COR-L47 (cell line): ENCODE data around the gene TMEM201.

Experiments used
- DNase-seq: peaks from one replicate; lab custom pipeline; 2025; lab: John Stamatoyannopoulos, UW

TMEM201 gene

DNA sequence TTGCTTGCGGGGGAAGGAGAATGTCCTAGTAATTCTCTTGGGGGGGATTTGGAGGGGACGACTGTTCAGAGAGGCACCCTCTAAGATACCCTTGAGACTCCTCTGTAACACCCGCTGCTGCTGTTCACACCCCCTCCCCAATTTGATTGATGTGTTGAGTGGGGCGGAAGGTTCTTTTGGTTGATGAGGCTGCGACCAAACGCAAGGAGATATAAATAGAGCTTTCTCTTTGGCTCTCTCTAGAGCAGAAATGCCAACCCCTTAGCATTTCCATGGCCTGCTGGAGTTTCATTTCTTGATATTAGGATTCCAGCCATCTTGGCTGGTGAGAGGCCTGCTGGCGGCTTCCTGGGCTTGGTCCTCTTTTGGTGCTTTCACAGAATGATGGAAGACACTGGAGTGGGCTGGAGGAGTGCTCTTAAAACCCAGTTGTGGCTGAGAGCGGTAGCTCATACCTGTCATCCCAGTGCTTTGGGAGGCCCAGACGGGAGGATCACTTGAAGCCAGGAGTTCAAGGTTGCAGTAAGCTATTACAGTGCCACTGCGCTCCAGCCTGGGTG is 64.9 kb downstream of the TMEM201 start:
- DNase-seq: no peak

DNA sequence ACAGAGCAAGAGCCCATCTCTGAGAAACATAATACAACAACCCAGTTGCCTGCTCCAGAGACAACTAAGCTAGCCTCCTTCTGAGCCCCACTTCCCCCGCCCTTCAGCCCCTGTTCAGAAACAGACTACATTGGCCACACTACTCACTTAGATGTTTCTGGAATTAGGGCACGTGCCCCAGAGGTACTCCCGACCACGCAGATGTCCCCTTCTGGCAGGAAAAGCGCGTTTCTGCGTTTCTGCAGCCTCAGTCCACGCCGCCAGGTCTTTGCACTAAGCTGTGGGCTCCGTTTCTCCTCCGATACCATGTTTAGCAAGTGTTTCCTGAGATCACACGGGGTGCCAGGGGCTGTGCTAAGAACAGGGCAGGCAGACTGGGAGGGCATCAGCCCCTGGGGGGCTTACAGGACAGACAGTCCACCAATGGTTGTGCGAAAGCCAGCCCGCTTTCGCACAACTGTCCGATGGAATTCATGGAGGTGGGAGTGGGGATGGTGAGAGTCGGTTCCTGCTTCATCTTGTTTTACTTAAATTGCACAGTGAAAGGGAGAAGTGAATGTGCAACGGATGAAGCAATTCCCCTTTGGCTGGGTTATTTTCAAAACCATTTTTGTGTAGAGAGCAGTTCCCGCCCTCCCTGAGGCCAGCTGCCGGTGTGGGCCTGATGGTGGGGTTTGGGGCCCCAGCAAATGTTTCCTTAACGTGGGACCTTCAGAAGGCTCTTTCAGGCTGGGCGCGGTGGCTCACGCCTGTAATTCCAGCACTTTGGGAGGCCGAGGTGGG is 65.5 kb downstream of the TMEM201 start:
- no peak for DNase-seq

DNA sequence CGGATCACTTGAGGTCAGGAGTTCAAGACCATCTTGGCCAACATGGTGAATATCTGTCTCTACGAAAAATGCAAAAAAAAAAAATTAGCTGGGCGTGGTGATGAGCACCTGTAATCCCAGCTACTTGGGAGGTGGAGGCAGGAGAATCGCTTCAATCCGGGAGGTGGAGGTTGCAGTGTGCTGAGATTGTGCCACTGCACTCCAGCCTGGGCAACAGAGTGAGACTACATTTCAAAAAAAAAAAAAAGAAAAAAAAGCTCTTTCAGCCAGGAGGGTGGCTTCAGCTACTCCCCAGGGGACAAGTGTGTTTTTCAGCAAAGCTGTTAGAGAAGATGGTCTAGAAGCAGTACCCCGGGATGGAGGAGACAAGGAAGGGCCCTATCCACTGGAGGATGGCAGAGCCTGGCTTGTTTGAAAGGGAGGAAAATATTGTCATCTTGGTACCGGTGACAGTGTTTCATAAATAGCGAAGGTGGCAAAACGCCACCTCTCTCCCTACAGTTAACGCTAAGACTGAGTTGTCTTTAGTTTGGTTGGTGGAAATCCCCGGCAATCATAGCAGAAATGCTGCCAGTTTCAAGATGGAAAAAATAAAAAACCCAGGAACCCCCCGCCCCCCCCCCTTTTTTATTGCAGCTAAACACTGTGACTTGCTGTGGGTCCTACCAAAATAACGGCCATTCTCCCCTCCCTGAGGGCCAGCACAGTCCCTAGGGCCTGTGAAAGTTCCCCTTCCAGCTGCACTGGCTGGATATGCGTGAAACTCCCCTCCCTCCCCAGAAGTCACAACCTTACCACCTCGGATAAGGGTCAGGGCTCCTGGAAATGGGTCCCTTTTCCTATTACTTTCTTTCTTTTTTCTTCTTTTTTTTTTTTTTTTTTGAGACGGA is 66.4 kb downstream of the TMEM201 start:
- DNase-seq: no peak

DNA sequence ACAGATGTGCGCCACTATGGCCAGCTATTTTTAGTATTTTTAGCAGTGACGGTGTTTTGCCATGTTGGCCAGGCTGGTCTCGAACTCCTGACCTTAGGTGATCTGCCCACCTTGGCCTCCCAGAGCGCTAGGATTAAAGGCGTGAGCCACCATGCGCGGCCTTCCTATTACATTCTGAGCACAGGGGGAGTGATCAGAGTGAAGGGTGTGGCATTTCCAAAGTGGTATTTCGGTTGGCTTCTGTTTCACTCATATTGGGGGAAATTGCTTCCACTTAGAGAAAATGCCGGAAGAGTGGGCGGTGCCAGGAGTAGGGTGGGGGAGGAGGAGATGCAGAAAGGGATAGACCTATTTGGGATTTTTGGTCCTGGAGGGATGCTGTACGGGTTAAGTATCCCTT is 67.1 kb downstream of the TMEM201 start:
- no peak for DNase-seq

DNA sequence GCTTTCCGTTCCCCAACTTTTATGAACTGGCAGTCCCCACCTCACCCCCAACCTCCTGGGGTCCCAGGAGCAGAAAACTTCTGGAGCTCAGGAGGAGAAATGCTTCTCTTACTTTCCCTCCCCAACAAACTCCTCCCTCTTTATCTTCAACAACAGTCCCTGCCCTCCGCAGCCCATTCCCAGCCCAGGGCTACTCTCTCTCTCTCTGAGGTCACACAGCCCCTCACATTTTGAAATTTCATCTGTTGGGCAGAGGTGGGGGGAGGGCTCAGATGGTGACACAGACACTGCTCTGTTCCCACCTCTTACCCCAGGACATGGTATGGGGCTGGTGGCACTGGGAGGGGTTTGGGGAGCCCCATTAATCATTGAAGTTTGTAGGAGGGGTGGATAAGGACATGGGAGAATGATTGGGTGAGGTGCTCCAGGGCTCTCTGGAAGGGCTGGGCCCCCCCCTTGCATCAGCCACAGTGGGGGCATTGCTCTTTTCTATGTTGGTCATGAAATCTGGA is 68.9 kb downstream of the TMEM201 start:
- no peak for DNase-seq

DNA sequence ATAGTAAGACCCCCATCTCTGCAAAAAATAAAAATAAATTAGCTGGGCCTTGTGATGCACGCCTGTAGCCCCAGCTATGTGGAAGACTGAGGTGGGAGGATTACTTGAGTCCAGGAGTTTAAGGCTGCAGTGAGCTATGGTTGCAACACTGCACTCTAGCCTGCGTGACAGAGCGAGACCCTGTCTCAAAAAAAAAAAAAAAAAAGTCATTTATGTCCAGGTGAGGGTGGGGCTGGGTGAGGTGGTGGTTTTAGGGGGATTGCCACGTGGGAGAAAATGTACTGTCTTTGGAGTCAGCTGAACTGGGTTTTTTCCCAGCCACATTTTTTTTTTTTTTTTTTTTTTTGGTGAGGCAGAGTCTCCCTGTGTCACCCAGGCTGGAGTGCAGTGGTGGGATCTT is 69.5 kb downstream of the TMEM201 start:
- DNase-seq: no peak

DNA sequence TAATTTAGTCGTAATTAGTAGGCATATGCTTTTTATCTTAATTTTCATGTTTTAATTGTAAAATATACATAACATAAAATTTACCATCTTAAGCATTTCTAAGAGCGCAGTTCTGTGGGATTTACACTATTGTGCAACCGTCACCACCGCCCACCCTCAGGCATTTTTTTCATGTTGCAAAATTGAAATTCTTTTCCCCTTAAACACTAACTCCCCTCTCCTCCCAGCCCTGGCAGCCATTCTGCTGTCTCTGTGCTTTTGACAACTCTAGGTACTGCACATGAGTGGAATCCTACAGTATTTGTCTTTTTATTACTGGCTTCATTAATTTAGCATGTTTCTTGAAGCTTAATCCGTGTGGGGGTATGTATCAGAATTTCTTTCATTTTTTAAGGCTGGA is 70.6 kb downstream of the TMEM201 start:
- no peak for DNase-seq

DNA sequence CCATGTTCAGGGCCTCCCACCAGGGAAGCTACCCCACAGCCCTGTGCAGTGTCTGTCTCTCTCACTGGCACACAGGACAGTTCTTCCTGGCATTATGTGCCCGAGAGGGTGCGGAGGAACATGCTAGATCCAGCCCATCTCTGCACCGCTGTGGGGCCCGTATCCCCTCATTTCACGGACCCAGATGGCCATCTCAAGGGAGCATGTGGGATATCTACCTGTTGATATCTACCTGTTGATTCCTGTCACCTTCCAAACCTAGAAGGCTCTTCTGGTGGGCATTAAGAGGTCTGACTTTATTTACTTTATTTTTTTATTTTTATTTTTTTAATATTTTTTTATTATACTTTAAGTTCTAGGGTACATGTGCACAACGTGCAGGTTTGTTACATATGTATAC is 74.5 kb downstream of the TMEM201 start:
- DNase-seq: no peak
